ENCODE data around the gene PCDHGA1. TPM values are rescaled to one million over a fixed set of nuclear protein-coding genes. Genes with fewer than 3 reads are reported as not detected.
"Not testable (repeated sequence)": the region's sequence is repeated elsewhere in the genome, so short reads cannot be mapped to it uniquely, and the experiment has no call there.

Gene PCDHGA1
- total RNA-seq, 1 experiment from 2014 or later: not detected

GRCh38 chr5:141421489-141421855 is 91.2 kb downstream of the PCDHGA1 start:
- H3K4me3 ChIP-seq (ENCODE audit: insufficient read depth, low read depth, low read length): peak overlapping the region; percentile 39; the same call in 1 of the 2 replicates
- H3K27me3 ChIP-seq (ENCODE audit: control insufficient read depth, insufficient read depth, low read length): peaks cover 11% of the 10 kb centered on the region
- no peaks in the 10 kb centered on the region for H3K36me3 ChIP-seq (replicated peaks; ENCODE audit: control insufficient read depth, insufficient read depth, low read length)
- no peak for DNase-seq

- H3K4me3 ChIP-seq (ENCODE audit: insufficient read depth, low read depth, low read length): no peak overlapping the region
- no peaks in the 10 kb centered on the region for H3K36me3 ChIP-seq (replicated peaks; ENCODE audit: control insufficient read depth, insufficient read depth, low read length)
- peaks cover 11% of the 10 kb centered on the region for H3K27me3 ChIP-seq (ENCODE audit: control insufficient read depth, insufficient read depth, low read length)
- no peak for DNase-seq
These were observed 92.5 kb downstream of the PCDHGA1 start for GRCh38 chr5:141422742-141423291.

- DNase-seq: no peak
- Histone ChIP-seq H3K4me3 (ENCODE audit: insufficient read depth, low read depth, low read length) (no peak overlapping the region), H3K27me3 (ENCODE audit: control insufficient read depth, insufficient read depth, low read length) (no peaks in the 10 kb centered on the region), H3K36me3 (replicated peaks; ENCODE audit: control insufficient read depth, insufficient read depth, low read length) (no peaks in the 10 kb centered on the region)
These were observed 97.6 kb downstream of the PCDHGA1 start for GRCh38 chr5:141427783-141428426.

GRCh38 chr5:141430332-141431113 is 100.2 kb downstream of the PCDHGA1 start, which contains the start of gene PCDHGA12:
TSS of gene PCDHGA12 (plus strand) at chr5:141430507. CDS start at chr5:141430760, 253 bp downstream.
- no peak for DNase-seq

GRCh38 chr5:141431286-141431685 is 101.0 kb downstream of the PCDHGA1 start:
- no peaks in the 10 kb centered on the region for H3K36me3 ChIP-seq (replicated peaks; ENCODE audit: control insufficient read depth, insufficient read depth, low read length)
- DNase-seq: no peak
- no peaks in the 10 kb centered on the region for H3K27me3 ChIP-seq (ENCODE audit: control insufficient read depth, insufficient read depth, low read length)
- H3K4me3 ChIP-seq (ENCODE audit: insufficient read depth, low read depth, low read length): no peak overlapping the region

More at GRCh38 chr5:141430332-141431113, 100.2 kb downstream of the PCDHGA1 start, which contains the start of gene PCDHGA12:
- Histone ChIP-seq H3K36me3 (replicated peaks; ENCODE audit: control insufficient read depth, insufficient read depth, low read length) (no peaks in the 10 kb centered on the region), H3K4me3 (ENCODE audit: insufficient read depth, low read depth, low read length) (no peak within 1 kb of the TSS), H3K27me3 (ENCODE audit: control insufficient read depth, insufficient read depth, low read length) (no peaks in the 10 kb centered on the region)

- H3K4me3 ChIP-seq (ENCODE audit: insufficient read depth, low read depth, low read length); H3K36me3 ChIP-seq (replicated peaks; ENCODE audit: control insufficient read depth, insufficient read depth, low read length); DNase-seq; H3K27me3 ChIP-seq (ENCODE audit: control insufficient read depth, insufficient read depth, low read length): not testable (repeated sequence)
These were observed 102.0 kb downstream of the PCDHGA1 start for GRCh38 chr5:141432308-141432707.

GRCh38 chr5:141432726-141433125 is 102.4 kb downstream of the PCDHGA1 start:
- H3K27me3 ChIP-seq (ENCODE audit: control insufficient read depth, insufficient read depth, low read length); H3K36me3 ChIP-seq (replicated peaks; ENCODE audit: control insufficient read depth, insufficient read depth, low read length); H3K4me3 ChIP-seq (ENCODE audit: insufficient read depth, low read depth, low read length); DNase-seq: not testable (repeated sequence)

- Histone ChIP-seq H3K36me3 (replicated peaks; ENCODE audit: control insufficient read depth, insufficient read depth, low read length) (no peaks in the 10 kb centered on the region), H3K27me3 (ENCODE audit: control insufficient read depth, insufficient read depth, low read length) (no peaks in the 10 kb centered on the region)
- DNase-seq: no peak
These were observed 103.7 kb downstream of the PCDHGA1 start for GRCh38 chr5:141434006-141434405.

GRCh38 chr5:141437221-141437620 is 106.9 kb downstream of the PCDHGA1 start:
- DNase-seq: no peak
- no peak overlapping the region for H3K4me3 ChIP-seq (ENCODE audit: insufficient read depth, low read depth, low read length)
- no peaks in the 10 kb centered on the region for H3K36me3 ChIP-seq (replicated peaks; ENCODE audit: control insufficient read depth, insufficient read depth, low read length)
- H3K27me3 ChIP-seq (ENCODE audit: control insufficient read depth, insufficient read depth, low read length): no peaks in the 10 kb centered on the region

More at GRCh38 chr5:141434006-141434405, 103.7 kb downstream of the PCDHGA1 start:
- H3K4me3 ChIP-seq (ENCODE audit: insufficient read depth, low read depth, low read length): no peak overlapping the region

- peak; percentile 34 for DNase-seq
- Histone ChIP-seq H3K36me3 (replicated peaks; ENCODE audit: control insufficient read depth, insufficient read depth, low read length) (no peaks in the 10 kb centered on the region), H3K4me3 (ENCODE audit: insufficient read depth, low read depth, low read length) (no peak overlapping the region), H3K27me3 (ENCODE audit: control insufficient read depth, insufficient read depth, low read length) (no peaks in the 10 kb centered on the region)
These were observed 109.3 kb downstream of the PCDHGA1 start for GRCh38 chr5:141439411-141440141.

- DNase-seq: no peak
- Histone ChIP-seq H3K36me3 (replicated peaks; ENCODE audit: control insufficient read depth, insufficient read depth, low read length) (no peaks in the 10 kb centered on the region), H3K4me3 (ENCODE audit: insufficient read depth, low read depth, low read length) (no peak overlapping the region), H3K27me3 (ENCODE audit: control insufficient read depth, insufficient read depth, low read length) (no peaks in the 10 kb centered on the region)
These were observed 110.0 kb downstream of the PCDHGA1 start for GRCh38 chr5:141440341-141440740.

GRCh38 chr5:141441571-141442170 is 111.4 kb downstream of the PCDHGA1 start:
- no peak for DNase-seq
- Histone ChIP-seq H3K27me3 (ENCODE audit: control insufficient read depth, insufficient read depth, low read length) (no peaks in the 10 kb centered on the region), H3K4me3 (ENCODE audit: insufficient read depth, low read depth, low read length) (no peak overlapping the region), H3K36me3 (replicated peaks; ENCODE audit: control insufficient read depth, insufficient read depth, low read length) (no peaks in the 10 kb centered on the region)

- DNase-seq: no peak
- Histone ChIP-seq H3K27me3 (ENCODE audit: control insufficient read depth, insufficient read depth, low read length) (no peaks in the 10 kb centered on the region), H3K4me3 (ENCODE audit: insufficient read depth, low read depth, low read length) (no peak overlapping the region), H3K36me3 (replicated peaks; ENCODE audit: control insufficient read depth, insufficient read depth, low read length) (no peaks in the 10 kb centered on the region)
These were observed 135.0 kb downstream of the PCDHGA1 start for GRCh38 chr5:141465351-141465750.

GRCh38 chr5:141475625-141476131 is 145.4 kb downstream of the PCDHGA1 start, which contains the start of gene PCDHGC3:
TSS of gene PCDHGC3 (plus strand) at chr5:141475966. CDS start at chr5:141476117, 151 bp downstream.
- Histone ChIP-seq H3K36me3 (replicated peaks; ENCODE audit: control insufficient read depth, insufficient read depth, low read length) (no peaks in the 10 kb centered on the region), H3K27me3 (ENCODE audit: control insufficient read depth, insufficient read depth, low read length) (peaks cover 22% of the 10 kb centered on the region), H3K4me3 (ENCODE audit: insufficient read depth, low read depth, low read length) (peak within 1 kb of the TSS; percentile 74)
- DNase-seq: peak; percentile 83

Data from H7 (cell line).